ENCODE data around the gene OLAH.

Gene OLAH

DNA sequence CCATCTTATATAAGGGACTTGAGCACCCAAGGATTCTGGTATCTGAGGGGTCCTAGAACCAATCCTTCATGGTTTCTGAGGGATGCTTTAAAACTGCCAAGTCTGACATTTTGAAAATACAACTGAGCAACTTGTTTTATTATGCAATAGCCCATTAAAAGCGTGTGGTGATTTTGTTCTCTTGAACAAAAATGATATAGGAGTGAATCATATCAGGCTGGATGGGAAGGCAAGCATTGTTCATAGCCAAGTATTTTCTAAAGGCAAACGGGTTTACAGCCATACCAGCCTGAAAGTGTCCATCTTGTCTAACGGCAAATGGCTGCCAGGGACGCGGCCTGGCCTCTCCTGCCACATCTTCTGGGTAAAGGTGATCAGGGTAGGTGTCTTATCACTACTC, 76.8 kb downstream of the OLAH start:
- no peak for TF ChIP-seq POU2F2 (IDR thresholded peaks at IDR 0.05; ENCODE audit: low read depth, low read length)
- TF ChIP-seq PAX5 (IDR thresholded peaks at IDR 0.05; ENCODE audit: insufficient read depth, low read length, severe bottlenecking): no peak
- no peak for TF ChIP-seq POLR2A (IDR thresholded peaks at IDR 0.05; ENCODE audit: low read depth, low read length)
- TF ChIP-seq TAF1 (IDR thresholded peaks at IDR 0.05; ENCODE audit: low read depth, low read length): no peak
- no peak for TF ChIP-seq SPI1 (IDR thresholded peaks at IDR 0.05; ENCODE audit: low read depth, low read length)
- no peak for TF ChIP-seq POLR2AphosphoS5 (IDR thresholded peaks at IDR 0.05; ENCODE audit: low read depth, low read length)
- FAIRE-seq (no peak), DNase-seq (ENCODE audit: insufficient read length, low spot score) (no peak)

DNA sequence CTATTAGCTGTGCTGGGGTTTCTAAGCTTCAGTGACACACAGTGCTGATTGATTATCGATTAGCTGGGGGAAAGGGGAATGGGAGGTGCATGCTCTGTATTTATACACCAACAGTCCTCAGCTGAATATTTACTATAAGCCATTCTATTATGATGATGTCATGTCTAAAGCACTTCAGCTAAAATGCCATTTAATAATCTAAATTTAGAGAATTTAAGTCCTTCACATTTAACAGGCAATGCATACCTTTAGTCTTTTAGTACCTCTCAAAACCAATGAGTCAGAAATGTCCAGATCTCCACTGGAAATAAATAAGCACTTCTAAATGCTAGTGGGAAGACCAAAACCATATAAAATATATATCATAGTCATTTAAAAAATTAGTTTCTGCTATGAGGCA, 78.0 kb downstream of the OLAH start:
- FAIRE-seq (no peak), DNase-seq (ENCODE audit: insufficient read length, low spot score) (no peak)
- no peak for TF ChIP-seq POLR2AphosphoS5 (IDR thresholded peaks at IDR 0.05; ENCODE audit: low read depth, low read length)
- TF ChIP-seq SPI1 (IDR thresholded peaks at IDR 0.05; ENCODE audit: low read depth, low read length): no peak
- TF ChIP-seq TAF1 (IDR thresholded peaks at IDR 0.05; ENCODE audit: low read depth, low read length): no peak
- no peak for TF ChIP-seq POU2F2 (IDR thresholded peaks at IDR 0.05; ENCODE audit: low read depth, low read length)
- no peak for TF ChIP-seq POLR2A (IDR thresholded peaks at IDR 0.05; ENCODE audit: low read depth, low read length)
- TF ChIP-seq PAX5 (IDR thresholded peaks at IDR 0.05; ENCODE audit: insufficient read depth, low read length, severe bottlenecking): no peak

DNA sequence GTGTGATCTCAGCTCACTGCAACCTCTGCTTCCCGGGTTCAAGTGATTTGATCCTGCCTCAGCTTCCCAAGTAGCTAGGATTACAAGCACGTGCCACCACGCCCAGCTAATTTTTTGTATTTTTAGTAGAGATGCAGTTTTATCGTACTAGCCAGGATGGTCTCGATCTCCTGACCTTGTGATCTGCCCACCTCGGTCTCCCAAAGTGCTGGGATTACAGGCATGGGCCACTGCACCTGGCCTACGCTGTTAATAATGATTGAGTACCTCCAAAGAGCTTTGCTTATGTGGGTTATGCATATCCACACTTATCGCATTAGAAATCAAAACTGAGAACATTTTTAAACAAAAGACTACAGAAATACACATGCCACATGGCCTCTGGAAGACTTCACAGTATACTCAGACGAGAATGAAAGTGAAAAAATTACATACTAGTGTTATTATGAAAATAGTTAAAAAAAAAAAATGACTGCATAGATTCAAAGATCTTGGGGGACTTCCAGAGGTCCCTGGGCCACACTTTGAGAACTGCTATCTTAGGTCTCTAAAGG, 78.8 kb downstream of the OLAH start:
- TF ChIP-seq TAF1 (IDR thresholded peaks at IDR 0.05; ENCODE audit: low read depth, low read length) (no peak), PAX5 (IDR thresholded peaks at IDR 0.05; ENCODE audit: insufficient read depth, low read length, severe bottlenecking) (no peak), POLR2AphosphoS5 (IDR thresholded peaks at IDR 0.05; ENCODE audit: low read depth, low read length) (no peak), POLR2A (IDR thresholded peaks at IDR 0.05; ENCODE audit: low read depth, low read length) (no peak), POU2F2 (IDR thresholded peaks at IDR 0.05; ENCODE audit: low read depth, low read length) (no peak; the same call in 1 of the 2 replicates), SPI1 (IDR thresholded peaks at IDR 0.05; ENCODE audit: low read depth, low read length) (no peak)
- no peak for FAIRE-seq
- DNase-seq (ENCODE audit: insufficient read length, low spot score): peak; percentile 26
